ENCODE measurements around the gene UBQLNL. TPM values are rescaled to one million over a fixed set of nuclear protein-coding genes. Genes with fewer than 3 reads are reported as not detected.

UBQLNL gene
- total and polyA plus RNA-seq, 2 of the 4 experiments (the other 2 are of a cell fraction): 0.18 to 0.48 TPM

GRCh38 chr11:5500393-5500801 is 16.1 kb downstream of the UBQLNL start:
- Histone ChIP-seq H3K4me1 (ENCODE audit: control insufficient read depth, insufficient read depth, low read length) (no peaks in the 10 kb centered on the region), H3K27ac (ENCODE audit: insufficient read depth, low read length) (no peak overlapping the region), H3K4me3 (ENCODE audit: insufficient read depth, low read depth, low read length) (no peak overlapping the region), H3K4ac (ENCODE audit: low read depth, low read length) (no peak overlapping the region), H2BK5ac (ENCODE audit: low read depth, low read length, poor library complexity, severe bottlenecking) (no peak overlapping the region), H3K79me1 (ENCODE audit: low read depth in 1 of 2, low read length in 2 of 2) (no peaks in the 10 kb centered on the region), H3K23ac (ENCODE audit: low read depth, low read length) (no peak overlapping the region), H4K8ac (ENCODE audit: low read depth in 2 of 2, low read length in 2 of 2) (no peak overlapping the region), H3K9me3 (ENCODE audit: control insufficient read depth, insufficient read depth, low read length) (no peaks in the 10 kb centered on the region), H2AK5ac (ENCODE audit: low read depth, low read length) (no peak overlapping the region), H2AFZ (replicated peaks; ENCODE audit: low read length, poor library complexity) (no peak overlapping the region), H2AK9ac (replicated peaks; ENCODE audit: low read depth, low read length, poor library complexity) (no peak overlapping the region), H2BK120ac (ENCODE audit: low read depth, low read length) (no peak overlapping the region), H2BK20ac (ENCODE audit: low read depth, low read length) (no peak overlapping the region), H2BK15ac (ENCODE audit: low read depth, low read length) (no peak overlapping the region), H4K20me1 (ENCODE audit: insufficient read depth, low read length) (no peaks in the 10 kb centered on the region), H3K18ac (ENCODE audit: low read depth, low read length) (no peak overlapping the region), H4K91ac (ENCODE audit: insufficient read depth, low read depth, low read length) (no peak overlapping the region), H3K56ac (ENCODE audit: extremely low read depth, insufficient read depth, low read length) (no peak overlapping the region), H3K9me1 (ENCODE audit: insufficient read depth, low read length) (no peaks in the 10 kb centered on the region), H4K5ac (ENCODE audit: low read depth, low read length) (no peak overlapping the region), H3K27me3 (ENCODE audit: control insufficient read depth, insufficient read depth, low read length) (no peaks in the 10 kb centered on the region), H3K14ac (replicated peaks; ENCODE audit: low read depth, low read length) (no peak overlapping the region), H3K9ac (ENCODE audit: low read depth, low read length) (no peak overlapping the region), H3K4me2 (ENCODE audit: low read depth, low read length) (no peak overlapping the region), H3K36me3 (ENCODE audit: control insufficient read depth, insufficient read depth, low read length) (no peaks in the 10 kb centered on the region)
- 93% methylated on average over 4 of the region's 6 CpGs; no CpG with 5 or more reads in 1 of the 2 experiments for WGBS, 2 experiments (ENCODE audit: extremely low coverage in 2 of 2, insufficient read length in 1 of 2)
- no peak for DNase-seq
- intact Hi-C loops (cut with micrococcal nuclease) (no loop called here), dilution Hi-C loops (cut with HindIII; ENCODE audit: low sequenced_read_pairs, unreplicated experiment) (no loop called here), in situ Hi-C loops (cut with MboI; ENCODE audit: low sequenced_read_pairs) (no loop called here)
- TF ChIP-seq MXI1 (IDR thresholded peaks at IDR 0.05; ENCODE audit: borderline replicate concordance, low read depth, low read length): no peak
- TF ChIP-seq MAFK (IDR thresholded peaks at IDR 0.05; ENCODE audit: low read depth, low read length): no peak
- no peak for TF ChIP-seq CHD1 (IDR thresholded peaks at IDR 0.05; ENCODE audit: low read depth, low read length)
- TF ChIP-seq CTCF (conservative IDR thresholded peaks at IDR 0.05; ENCODE audit: low read depth, low read length): no peak
- TF ChIP-seq, protein P1, sequence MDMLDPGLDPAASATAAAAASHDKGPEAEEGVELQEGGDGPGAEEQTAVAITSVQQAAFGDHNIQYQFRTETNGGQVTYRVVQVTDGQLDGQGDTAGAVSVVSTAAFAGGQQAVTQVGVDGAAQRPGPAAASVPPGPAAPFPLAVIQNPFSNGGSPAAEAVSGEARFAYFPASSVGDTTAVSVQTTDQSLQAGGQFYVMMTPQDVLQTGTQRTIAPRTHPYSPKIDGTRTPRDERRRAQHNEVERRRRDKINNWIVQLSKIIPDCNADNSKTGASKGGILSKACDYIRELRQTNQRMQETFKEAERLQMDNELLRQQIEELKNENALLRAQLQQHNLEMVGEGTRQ (IDR thresholded peaks at IDR 0.05; ENCODE audit: low read depth, low read length): no peak
- no peak for TF ChIP-seq MAZ (IDR thresholded peaks at IDR 0.05; ENCODE audit: borderline replicate concordance, low read depth, low read length)
- no peak for TF ChIP-seq SMC3 (IDR thresholded peaks at IDR 0.05; ENCODE audit: low read depth, low read length)
- no peak for TF ChIP-seq POLR2A (IDR thresholded peaks at IDR 0.05; ENCODE audit: low read depth, low read length)
- no peak for TF ChIP-seq RAD21 (IDR thresholded peaks at IDR 0.05; ENCODE audit: low read length)
- TF ChIP-seq FOS (IDR thresholded peaks at IDR 0.05; ENCODE audit: low read depth, low read length): no peak
- no peak for TF ChIP-seq BHLHE40 (IDR thresholded peaks at IDR 0.05; ENCODE audit: low read depth, low read length)
- no TSS peak for BruUV-seq (replicated peaks)
- ChIA-PET CTCF (no interaction called here), POLR2A (ENCODE audit: unreplicated experiment) (no interaction called here)
- ATAC-seq (ENCODE audit: low read depth): no peak

All from IMR-90 (cell line).